GM12878 (cell line): Measurements from ENCODE around the gene CMSS1. TPM values are rescaled to one million over a fixed set of nuclear protein-coding genes. Genes with fewer than 3 reads are reported as not detected.

Experiments
- ATAC-seq: fragments of 200-7000 bp; cut with Tn5 transposase; 3 replicates; pipeline ENCODE4 v1.9.1; 2020; ENCODE audit warnings: mild to moderate bottlenecking, moderate library complexity
- BruUV-seq: library from RNA; stranded (reverse); fragments of 400-500 nt; replicated peaks from 2 replicates; lab custom pipeline; 2021; lab: Mats Ljungman, UMichigan
- CTCF ChIA-PET: fragments of 300-600 bp; sonication (Branson Sonifier 250); formaldehyde crosslinking; extraction: SDS; loops from one replicate; lab custom pipeline; 2021; ENCODE audit warnings: inconsistent platforms; lab: Yijun Ruan, JAX
- POLR2A ChIA-PET: fragments of 350-600 bp; formaldehyde crosslinking; extraction: SDS; loops from one replicate; lab custom pipeline; 2021; ENCODE audit warnings: inconsistent platforms; lab: Charles Lee
- RAD21 ChIA-PET: fragments of 300-600 bp; sonication (Branson Sonifier 250); formaldehyde crosslinking; loops from one replicate; lab custom pipeline; 2023; ENCODE audit warnings: antibody characterized with exemption; ENCODE audit not compliant: unreplicated experiment; lab: Charles Lee
- SMC1A ChIA-PET: fragments of 300-600 bp; sonication (Branson Sonifier 250); formaldehyde crosslinking; loops from one replicate; lab custom pipeline; 2023; ENCODE audit not compliant: unreplicated experiment, uncharacterized antibody; lab: Charles Lee
- DNase-seq: peaks from one replicate; pipeline ENCODE4 v3.0.0-alpha.2; 2011; ENCODE audit warnings: low read depth, low spot score
- FAIRE-seq: peaks from 3 replicates; lab custom pipeline; 2011; peaks lifted over from hg19 to GRCh38; lab: Jason Lieb, UNC
- H2AFZ ChIP-seq: 2 replicates; pipeline ENCODE4 v1.6.0; 2011; ENCODE audit warnings: low read depth, low read length, control low read depth; ENCODE audit not compliant: control insufficient read depth
- H3K27ac ChIP-seq: 2 replicates; pipeline ENCODE4 v1.5.1; 2011; ENCODE audit warnings: control low read depth; ENCODE audit not compliant: control insufficient read depth, insufficient read depth
- H3K27me3 ChIP-seq, 2 experiments: replicated peaks in 1 of 2; 2 replicates each; pipeline versions ENCODE4 v1.6.0 to v1.6.1; 2011; ENCODE audit warnings: low read length in 1 of 2; ENCODE audit not compliant: control insufficient read depth in 2 of 2, insufficient read depth in 2 of 2
- H3K36me3 ChIP-seq, 2 experiments: 2 replicates each; pipeline ENCODE4 v1.5.1; 2011; ENCODE audit warnings: low read length in 1 of 2; ENCODE audit not compliant: control insufficient read depth in 2 of 2, insufficient read depth in 2 of 2
- H3K4me1 ChIP-seq: 2 replicates; pipeline ENCODE4 v1.6.1; 2011; ENCODE audit warnings: mild to moderate bottlenecking, low read length, moderate library complexity, mixed read lengths; ENCODE audit not compliant: control insufficient read depth, insufficient read depth
- H3K4me2 ChIP-seq: 2 replicates; pipeline ENCODE4 v1.6.0; 2011; ENCODE audit warnings: control low read depth; ENCODE audit not compliant: control insufficient read depth, insufficient read depth
- H3K4me3 ChIP-seq: fragments of 200-600 bp; sonication (generic); 2 replicates; pipeline ENCODE4 v1.5.1; 2016
- H3K79me2 ChIP-seq: 2 replicates; pipeline ENCODE4 v1.6.0; 2011; ENCODE audit warnings: low read length; ENCODE audit not compliant: control insufficient read depth, insufficient read depth
- H3K9ac ChIP-seq: 2 replicates; pipeline ENCODE4 v1.8.0; 2011; ENCODE audit warnings: low read length, control low read depth, mixed read lengths; ENCODE audit not compliant: control insufficient read depth, insufficient read depth
- H3K9me3 ChIP-seq: replicated peaks from 3 replicates; pipeline ENCODE4 v1.5.1; 2011; ENCODE audit warnings: mild to moderate bottlenecking, low read length; ENCODE audit not compliant: control insufficient read depth, insufficient read depth
- H4K20me1 ChIP-seq: 2 replicates; pipeline ENCODE4 v1.6.0; 2011; ENCODE audit not compliant: control insufficient read depth, insufficient read depth
- BCL3 ChIP-seq: IDR thresholded peaks from 2 replicates; pipeline ENCODE4 v1.6.1; 2011; ENCODE audit warnings: borderline replicate concordance, low read depth, mild to moderate bottlenecking, moderate library complexity, low read length; ENCODE audit not compliant: insufficient read depth, poor library complexity, severe bottlenecking
- IKZF2 ChIP-seq, 2 experiments: fragments of 450-650 bp; IDR thresholded peaks; 2 replicates each; pipeline ENCODE4 v1.6.1; 2017; ENCODE audit warnings: mild to moderate bottlenecking in 2 of 2, moderate library complexity in 2 of 2
- JUNB ChIP-seq: IDR thresholded peaks from 2 replicates; pipeline ENCODE4 v1.6.1; 2016; ENCODE audit warnings: antibody characterized with exemption, mild to moderate bottlenecking
- SUPT20H ChIP-seq: IDR thresholded peaks from 2 replicates; pipeline ENCODE4 v1.6.1; 2011; ENCODE audit warnings: low read depth, mild to moderate bottlenecking, low read length, moderate library complexity, borderline replicate concordance; ENCODE audit not compliant: control insufficient read depth
- WGBS: methylation state at CpG from one replicate; pipeline ENCODE4 v1.1.6; 2016; ENCODE audit warnings: low lambda C conversion rate; ENCODE audit not compliant: insufficient replicate concordance, insufficient coverage; ENCODE audit errors: missing lambda C conversion rate; 5-methylcytosine and 5-hydroxymethylcytosine counted together
- in situ Hi-C: fragments of 300-500 bp; cut with MboI; formaldehyde crosslinking; loops from 9 replicates; pipeline ENCODE4 v1.14.3; 2018; ENCODE audit warnings: mixed read lengths
- intact Hi-C: fragments of 100-400 bp; cut with micrococcal nuclease; formaldehyde crosslinking; loops from one replicate; pipeline ENCODE4 v1.14.2; 2022; ENCODE audit not compliant: unreplicated experiment
- polyA plus RNA-seq, 11 experiments: library from polyadenylated mRNA; depleted of rRNA in 4 of 11; unstranded in 6 of 11; stranded (reverse) in 5 of 11; fragments of >200 nt; fragmentation: Nextera tagmentation in 4 of 11; fragmentation: Illumina TruSeq in 1 of 11; extraction: Ambion mirVana in 4 of 11; extraction: Trizol in 1 of 11; gene quantifications; 1 replicate in 1 of 11; 2 replicates in 10 of 11; pipeline versions ENCODE4 v1.2.1 to v1.2.3, GENCODE V29; 2011 to 2016; ENCODE audit warnings: inconsistent platforms in 2 of 11, missing spikeins in 2 of 11, low read depth in 1 of 11
- total RNA-seq, 4 experiments: library from RNA; depleted of rRNA in 3 of 4; stranded (reverse); fragments of >200 nt in 3 of 4; fragmentation: Illumina TruSeq in 1 of 4; extraction: Trizol in 1 of 4; gene quantifications; 2 replicates each; pipeline versions ENCODE4 v1.2.1 to v1.2.3, GENCODE V29; 2013 to 2021

The CMSS1 gene
- total and polyA plus RNA-seq, 10 of the 15 experiments (the other 5 are each of a cell fraction or from before 2014, with no cell fraction given), result 31.0 to 118 (median 70.1) TPM

DNA sequence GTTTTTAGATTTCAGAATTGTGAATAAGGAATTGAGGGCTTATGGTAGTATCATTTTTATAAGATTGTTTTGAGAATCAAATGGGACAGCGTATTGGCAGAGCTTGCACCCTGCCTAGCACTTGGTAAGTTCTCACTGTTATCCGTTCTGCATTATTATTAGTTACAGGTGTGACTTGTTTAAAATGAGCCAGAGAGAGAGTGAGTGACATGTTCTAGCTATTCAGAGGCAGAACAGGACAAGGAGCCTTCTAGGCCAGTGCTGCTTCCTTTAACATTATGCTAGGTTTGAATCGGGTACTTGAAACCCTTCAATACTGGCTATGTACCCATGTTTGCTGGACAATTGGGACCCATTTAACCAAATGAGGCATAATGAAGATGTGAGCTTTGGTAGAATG lies 162.9 kb downstream of the CMSS1 start:
- Histone ChIP-seq H3K36me3 (no peaks in the 10 kb centered on the region), H3K27ac (no peak overlapping the region), H4K20me1 (no peaks in the 10 kb centered on the region), H3K79me2 (no peaks in the 10 kb centered on the region), H3K9ac (no peak overlapping the region), H3K4me1 (no peaks in the 10 kb centered on the region), H3K4me3 (no peak overlapping the region), H3K9me3 (no peaks in the 10 kb centered on the region), H3K4me2 (no peak overlapping the region), H2AFZ (no peak overlapping the region), H3K27me3 (no peaks in the 10 kb centered on the region)
- SMC1A ChIA-PET, result no interaction called here
- DNase-seq (no peak), FAIRE-seq (no peak), ATAC-seq (no peak)
- in situ Hi-C loops, result no loop called here
- intact Hi-C loops, result no loop called here
- 84% methylated on average over 3 of the region's 3 CpGs for WGBS
- CTCF ChIA-PET, result no interaction called here
- RAD21 ChIA-PET, result no interaction called here
- POLR2A ChIA-PET, result no interaction called here
- TF ChIP-seq JUNB, result no peak
- TF ChIP-seq SUPT20H, result no peak
- no TSS peak for BruUV-seq

DNA sequence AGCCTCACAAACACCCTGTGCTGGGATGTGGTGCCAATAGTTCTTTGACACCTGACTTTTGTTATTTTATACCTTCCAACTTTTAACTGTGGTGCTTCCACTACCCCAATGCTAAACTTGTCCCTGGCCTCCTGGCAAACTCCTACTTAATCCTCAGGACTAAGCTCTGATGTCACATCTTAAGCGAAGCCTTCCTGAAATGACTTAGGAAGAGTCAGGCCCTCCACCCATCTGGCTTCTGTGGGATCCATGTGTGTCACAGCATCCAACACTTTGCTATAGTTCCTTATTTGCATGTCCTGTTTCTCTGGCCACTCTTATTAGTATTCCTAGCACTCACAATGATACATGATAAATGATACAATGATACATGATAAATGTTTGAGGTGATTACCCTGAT lies 163.5 kb downstream of the CMSS1 start:
- SMC1A ChIA-PET, result no interaction called here
- no peak for ATAC-seq

More for the DNA sequence above, 163.5 kb downstream of the CMSS1 start:
- H3K4me2 ChIP-seq, result no peak overlapping the region
- BruUV-seq, result no TSS peak
- FAIRE-seq (no peak), DNase-seq (no peak)
- no peak overlapping the region for H3K9ac ChIP-seq
- no peak overlapping the region for H3K27ac ChIP-seq
- H3K79me2 ChIP-seq, result no peaks in the 10 kb centered on the region
- H3K9me3 ChIP-seq, result no peaks in the 10 kb centered on the region
- no peak overlapping the region for H2AFZ ChIP-seq
- intact Hi-C loops (no loop called here), in situ Hi-C loops (no loop called here)
- H3K4me3 ChIP-seq, result no peak overlapping the region
- POLR2A ChIA-PET, result no interaction called here
- no peaks in the 10 kb centered on the region for H3K4me1 ChIP-seq
- RAD21 ChIA-PET, result no interaction called here
- H4K20me1 ChIP-seq, result no peaks in the 10 kb centered on the region
- WGBS, result 86% methylated on average over 1 of the region's 1 CpG
- no peaks in the 10 kb centered on the region for H3K36me3 ChIP-seq
- CTCF ChIA-PET, result no interaction called here
- H3K27me3 ChIP-seq, result no peaks in the 10 kb centered on the region
- TF ChIP-seq IKZF2 (IDR thresholded peaks at IDR 0.05) (no peak), BCL3 (peak; percentile 51)
